Measurements from ENCODE around the gene TMEM151A.
"Not testable (repeated sequence)": the region's sequence is repeated elsewhere in the genome, so short reads cannot be mapped to it uniquely, and the experiment has no call there.

The TMEM151A gene

GRCh38 chr11:66276619-66277018 lies 15.1 kb upstream of the TMEM151A start:
- not testable (repeated sequence) for H3K27ac Mint-ChIP-seq, H3K4me3 Mint-ChIP-seq
- H3K4me1 Mint-ChIP-seq, result peaks cover 43% of the 10 kb centered on the region

GRCh38 chr11:66277064-66277463 lies 14.6 kb upstream of the TMEM151A start:
- H3K4me1 Mint-ChIP-seq, result peaks cover 43% of the 10 kb centered on the region
- not testable (repeated sequence) for H3K9me3 Mint-ChIP-seq, ATAC-seq, DNase-seq
- H3K27me3 Mint-ChIP-seq, result peaks cover 21% of the 10 kb centered on the region
- peak overlapping the region in 1 of 2 donors; percentile 8 for H3K27ac Mint-ChIP-seq
- H3K4me3 Mint-ChIP-seq, result peak overlapping the region in 1 of 2 donors; percentile 27

More at GRCh38 chr11:66276619-66277018, 15.1 kb upstream of the TMEM151A start:
- H3K9me3 Mint-ChIP-seq, DNase-seq: not testable (repeated sequence)
- peaks cover 21% of the 10 kb centered on the region for H3K27me3 Mint-ChIP-seq
- peak; percentile 5 for ATAC-seq

GRCh38 chr11:66277471-66278362 lies 14.0 kb upstream of the TMEM151A start, which contains the start of gene CNIH2:
CNIH2 (plus strand) TSS chr11:66278175; CDS start chr11:66278457, 282 bp downstream.
- Mint-ChIP-seq H3K4me3 (peak within 1 kb of the TSS; percentile 74 to 78), H3K27me3 (peaks cover 21% of the 10 kb centered on the region), H3K4me1 (peaks cover 43% of the 10 kb centered on the region), H3K9me3 (no peaks in the 10 kb centered on the region), H3K27ac (peak within 1 kb of the TSS; percentile 8 to 13)
- ATAC-seq (peak; percentile 44), DNase-seq (no peak)

GRCh38 chr11:66278363-66279091 lies 13.2 kb upstream of the TMEM151A start:
- Mint-ChIP-seq H3K27ac (peak overlapping the region in 1 of 2 donors; percentile 13), H3K27me3 (peaks cover 21% of the 10 kb centered on the region), H3K9me3 (no peaks in the 10 kb centered on the region), H3K4me1 (peaks cover 49% of the 10 kb centered on the region), H3K4me3 (peak overlapping the region; percentile 74 to 78)
- ATAC-seq (peak; percentile 3), DNase-seq (no peak)

GRCh38 chr11:66279092-66279734 lies 12.5 kb upstream of the TMEM151A start:
- no peak for ATAC-seq
- Mint-ChIP-seq H3K4me1 (peaks cover 52% of the 10 kb centered on the region), H3K9me3 (no peaks in the 10 kb centered on the region), H3K27me3 (peaks cover 21% of the 10 kb centered on the region), H3K27ac (peak overlapping the region; percentile 5 to 49), H3K4me3 (peak overlapping the region; percentile 74 to 78)
- no peak for DNase-seq

GRCh38 chr11:66280428-66280827 lies 11.3 kb upstream of the TMEM151A start:
- Mint-ChIP-seq H3K4me3 (no peak overlapping the region), H3K27ac (no peak overlapping the region), H3K4me1 (peaks cover 60% of the 10 kb centered on the region), H3K27me3 (peaks cover 21% of the 10 kb centered on the region), H3K9me3 (no peaks in the 10 kb centered on the region)
- no peak for DNase-seq
- ATAC-seq, result no peak

GRCh38 chr11:66281001-66281400 lies 10.7 kb upstream of the TMEM151A start:
- Mint-ChIP-seq H3K27me3 (peaks cover 21% of the 10 kb centered on the region), H3K9me3 (no peaks in the 10 kb centered on the region), H3K4me1 (peaks cover 66% of the 10 kb centered on the region), H3K4me3 (peak overlapping the region in 1 of 2 donors; percentile 2), H3K27ac (no peak overlapping the region)
- no peak for DNase-seq
- ATAC-seq, result no peak

GRCh38 chr11:66281776-66282467 lies 9.8 kb upstream of the TMEM151A start:
- Mint-ChIP-seq H3K9me3 (no peaks in the 10 kb centered on the region), H3K27me3 (peaks cover 21% of the 10 kb centered on the region), H3K4me3 (peak overlapping the region; percentile 17 to 57), H3K27ac (peak overlapping the region in 1 of 2 donors; percentile 93), H3K4me1 (peaks cover 68% of the 10 kb centered on the region)
- ATAC-seq (peak; percentile 29), DNase-seq (no peak)

- H3K27ac Mint-ChIP-seq, result peak overlapping the region in 1 of 2 donors; percentile 93
- ATAC-seq, result peak; percentile 90
- H3K4me1 Mint-ChIP-seq, result peaks cover 69% of the 10 kb centered on the region
- peaks cover 21% of the 10 kb centered on the region for H3K27me3 Mint-ChIP-seq
- H3K9me3 Mint-ChIP-seq, result no peaks in the 10 kb centered on the region
- DNase-seq, result peak; percentile 98
- H3K4me3 Mint-ChIP-seq, result peak overlapping the region in 1 of 2 donors; percentile 57
These were observed 8.9 kb upstream of the TMEM151A start for GRCh38 chr11:66282468-66283455.

- ATAC-seq (no peak), DNase-seq (no peak)
- H3K4me1 Mint-ChIP-seq, result peaks cover 74% of the 10 kb centered on the region
- H3K27ac Mint-ChIP-seq, result peak overlapping the region in 1 of 2 donors; percentile 85
- no peaks in the 10 kb centered on the region for H3K9me3 Mint-ChIP-seq
- H3K27me3 Mint-ChIP-seq, result peaks cover 21% of the 10 kb centered on the region
- no peak overlapping the region for H3K4me3 Mint-ChIP-seq
These were observed 8.1 kb upstream of the TMEM151A start for GRCh38 chr11:66283461-66284105.

GRCh38 chr11:66284526-66285078 lies 7.1 kb upstream of the TMEM151A start:
- ATAC-seq (no peak), DNase-seq (no peak)
- Mint-ChIP-seq H3K27me3 (peaks cover 14% of the 10 kb centered on the region), H3K27ac (peak overlapping the region in 1 of 2 donors; percentile 36), H3K4me1 (peaks cover 68% of the 10 kb centered on the region), H3K4me3 (no peak overlapping the region), H3K9me3 (no peaks in the 10 kb centered on the region)

- DNase-seq, result no peak
- Mint-ChIP-seq H3K9me3 (no peaks in the 10 kb centered on the region), H3K27me3 (peaks cover 12% of the 10 kb centered on the region), H3K27ac (no peak overlapping the region), H3K4me3 (no peak overlapping the region), H3K4me1 (peaks cover 73% of the 10 kb centered on the region)
- no peak for ATAC-seq
These were observed 6.3 kb upstream of the TMEM151A start for GRCh38 chr11:66285250-66285947.

GRCh38 chr11:66286699-66287098 lies 5.0 kb upstream of the TMEM151A start:
- H3K4me3 Mint-ChIP-seq, result peak overlapping the region in 1 of 2 donors; percentile 37

More at GRCh38 chr11:66286699-66287098, 5.0 kb upstream of the TMEM151A start:
- no peaks in the 10 kb centered on the region for H3K9me3 Mint-ChIP-seq
- ATAC-seq (no peak), DNase-seq (no peak)
- no peak overlapping the region for H3K27ac Mint-ChIP-seq
- H3K4me1 Mint-ChIP-seq, result peaks cover 74% of the 10 kb centered on the region
- peaks cover 14% of the 10 kb centered on the region for H3K27me3 Mint-ChIP-seq

Data from stimulated activated naive CD8-positive, alpha-beta T cell treated with anti-CD3 and anti-CD28 coated beads, Interleukin-15, amount 100 ng/mL, for 72 hours (primary cell).